Head of caudate nucleus (tissue), 42 donors: ENCODE results near the gene TIMM23.
A peak's percentile ranks its signal among the peaks of the same experiment; 100 is the strongest.
"Not testable (repeated sequence)": the region's sequence is repeated elsewhere in the genome, so short reads cannot be mapped to it uniquely, and the experiment has no call there.

Experiments used
- DNase-seq, 42 donors: peaks; one replicate each; pipeline versions ENCODE4 v3.0.0 to v3.0.0-alpha.2; 2020 to 2021; ENCODE audit warnings: mixed read lengths in 7 of 42
- intact Hi-C: fragments of 100-400 bp; cut with DNase I; formaldehyde crosslinking; loops from one replicate; pipeline ENCODE4 v1.15.0; 2022

The TIMM23 gene

GRCh38 chr10:45983538-45984186, 11.4 kb downstream of the TIMM23 start:
- peak in 28 of 42 donors; percentile 11 to 74 (median 46) for DNase-seq
- intact Hi-C loops = not testable (repeated sequence)

GRCh38 chr10:45984473-45984872, 12.2 kb downstream of the TIMM23 start:
- DNase-seq, intact Hi-C loops: not testable (repeated sequence)

- DNase-seq = not testable (repeated sequence)
Observed at GRCh38 chr10:45985590-45985989, 13.3 kb downstream of the TIMM23 start.

GRCh38 chr10:45997557-45997956, 25.3 kb downstream of the TIMM23 start:
- intact Hi-C loops = no loop called here
- DNase-seq = no peak

More at GRCh38 chr10:45985590-45985989, 13.3 kb downstream of the TIMM23 start:
- intact Hi-C loops = not testable (repeated sequence)

GRCh38 chr10:45997994-45998763, 25.9 kb downstream of the TIMM23 start:
- no peak for DNase-seq
- intact Hi-C loops = no loop called here

- intact Hi-C loops, DNase-seq: not testable (repeated sequence)
Observed at GRCh38 chr10:45999955-46000354, 27.7 kb downstream of the TIMM23 start.

GRCh38 chr10:46000538-46000937, 28.2 kb downstream of the TIMM23 start:
- no peak for DNase-seq
- intact Hi-C loops = no loop called here

GRCh38 chr10:46001187-46001756, 29.0 kb downstream of the TIMM23 start:
- peak in 19 of 42 donors; percentile 8 to 73 (median 37) for DNase-seq
- intact Hi-C loops = no loop called here

- DNase-seq, intact Hi-C loops: not testable (repeated sequence)
Observed at GRCh38 chr10:46002189-46002687, 29.9 kb downstream of the TIMM23 start.

- DNase-seq = no peak
- intact Hi-C loops = no loop called here
Observed at GRCh38 chr10:46002916-46003693, 30.8 kb downstream of the TIMM23 start.

- intact Hi-C loops = no loop called here
- DNase-seq = no peak
Observed at GRCh38 chr10:46004963-46005362, 32.7 kb downstream of the TIMM23 start.

GRCh38 chr10:46005383-46005782, 33.1 kb downstream of the TIMM23 start:
- no peak for DNase-seq
- intact Hi-C loops = no loop called here

GRCh38 chr10:46006219-46006618, 33.9 kb downstream of the TIMM23 start:
- peak in 1 of 42 donors; percentile 40 for DNase-seq
- intact Hi-C loops = no loop called here

- DNase-seq = no peak
- intact Hi-C loops = no loop called here
Observed at GRCh38 chr10:46012746-46013145, 40.5 kb downstream of the TIMM23 start.

- DNase-seq = no peak
- intact Hi-C loops = no loop called here
Observed at GRCh38 chr10:46014206-46014605, 41.9 kb downstream of the TIMM23 start.

GRCh38 chr10:46014683-46015405, 42.6 kb downstream of the TIMM23 start:
- intact Hi-C loops = no loop called here
- DNase-seq = no peak

GRCh38 chr10:46016190-46016589, 43.9 kb downstream of the TIMM23 start:
- intact Hi-C loops = no loop called here
- no peak for DNase-seq

- no peak for DNase-seq
- intact Hi-C loops = no loop called here
Observed at GRCh38 chr10:46016811-46017210, 44.5 kb downstream of the TIMM23 start.

GRCh38 chr10:46017733-46018132, 45.4 kb downstream of the TIMM23 start:
- intact Hi-C loops = no loop called here
- no peak for DNase-seq
